NCI-H82 treated with DMSO at 0.1 percent for 48 hours (cell line): Measurements from ENCODE around the gene RNF17.
"Not testable (repeated sequence)": the region's sequence is repeated elsewhere in the genome, so short reads cannot be mapped to it uniquely, and the experiment has no call there.

ENCODE experiments used
- DNase-seq: peaks from one replicate; lab custom pipeline; 2025; ENCODE audit not compliant: unreplicated experiment; lab: John Stamatoyannopoulos, UW

RNF17 gene

GRCh38 chr13:24744247-24744646, 19.7 kb upstream of the RNF17 start:
- DNase-seq, result no peak

DNA sequence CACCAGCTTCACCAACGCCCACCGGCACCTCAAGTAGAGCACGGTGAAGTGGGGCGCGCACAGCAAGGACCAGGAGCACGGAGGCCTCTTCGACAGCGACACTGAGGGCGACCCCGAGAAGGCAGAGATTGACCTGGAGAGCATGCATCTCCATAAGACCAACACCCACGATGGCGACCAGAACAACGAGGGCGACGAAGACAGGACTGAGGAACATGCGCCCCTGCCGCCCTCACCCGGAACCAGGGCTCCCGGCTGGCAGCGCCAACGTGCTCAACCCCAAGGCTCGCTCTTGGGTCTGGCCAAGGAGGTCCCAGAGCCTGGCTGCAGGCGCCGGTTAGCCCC, 18.5 kb upstream of the RNF17 start:
- no peak for DNase-seq

- DNase-seq, result no peak
Observed at GRCh38 chr13:24745861-24746617, 17.9 kb upstream of the RNF17 start.

- no peak for DNase-seq
Observed at GRCh38 chr13:24746618-24747247, 17.2 kb upstream of the RNF17 start.

DNA sequence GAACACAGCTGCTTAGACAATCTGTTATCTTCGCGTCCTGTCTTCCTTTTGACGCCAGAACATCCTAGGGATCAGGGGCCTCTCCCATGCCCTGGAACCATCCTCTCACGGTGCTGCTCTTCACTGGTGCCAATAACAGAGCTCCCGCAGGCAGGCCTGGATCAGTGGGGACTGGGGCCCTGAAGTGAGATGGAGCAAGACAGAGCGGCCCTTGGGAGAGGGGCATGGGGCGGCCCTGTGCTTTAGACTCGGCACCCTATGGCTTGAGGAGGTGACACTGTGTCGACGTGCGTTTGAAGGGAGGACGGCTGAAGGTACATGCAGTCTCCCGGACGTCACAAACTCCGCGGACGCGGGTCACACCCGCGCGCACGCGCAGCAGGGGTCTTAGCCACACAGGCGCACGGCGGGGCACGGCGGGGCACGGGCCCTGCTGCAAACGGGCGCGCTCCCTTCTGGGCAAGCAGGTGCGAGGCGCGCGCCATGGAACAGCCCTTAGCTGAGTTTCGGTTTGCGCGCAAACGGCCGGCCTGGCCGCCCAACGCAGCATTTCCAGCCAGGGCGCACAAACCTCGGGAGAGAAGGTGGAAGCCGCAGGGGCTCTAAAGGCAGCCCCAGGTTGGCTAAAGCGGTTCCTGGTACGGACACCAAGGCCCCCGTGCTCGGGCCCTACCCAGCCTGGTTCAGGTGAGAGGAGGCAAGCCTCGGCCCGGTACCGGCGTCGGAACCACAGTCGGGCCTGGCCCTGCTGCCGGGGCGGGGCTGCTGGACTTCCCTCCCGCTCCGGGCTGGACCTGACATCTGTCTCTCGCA, 16.5 kb upstream of the RNF17 start:
- no peak for DNase-seq

DNA sequence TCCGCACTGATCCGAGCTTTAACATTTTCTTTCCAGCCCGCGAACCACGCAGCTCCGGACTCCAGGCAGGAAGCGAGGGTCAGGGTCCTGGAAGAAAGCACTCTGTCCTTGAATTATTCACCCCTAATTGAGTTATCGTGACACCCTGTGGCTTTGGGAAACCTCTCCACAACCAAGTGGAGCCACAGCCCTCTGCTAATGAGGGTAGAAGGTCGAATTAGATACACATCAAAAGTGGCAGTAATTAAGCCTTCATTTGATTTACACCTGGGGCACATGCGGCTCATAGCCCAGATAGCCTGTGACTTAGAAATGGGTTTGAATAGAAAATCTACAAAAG, 15.9 kb upstream of the RNF17 start:
- no peak for DNase-seq

DNA sequence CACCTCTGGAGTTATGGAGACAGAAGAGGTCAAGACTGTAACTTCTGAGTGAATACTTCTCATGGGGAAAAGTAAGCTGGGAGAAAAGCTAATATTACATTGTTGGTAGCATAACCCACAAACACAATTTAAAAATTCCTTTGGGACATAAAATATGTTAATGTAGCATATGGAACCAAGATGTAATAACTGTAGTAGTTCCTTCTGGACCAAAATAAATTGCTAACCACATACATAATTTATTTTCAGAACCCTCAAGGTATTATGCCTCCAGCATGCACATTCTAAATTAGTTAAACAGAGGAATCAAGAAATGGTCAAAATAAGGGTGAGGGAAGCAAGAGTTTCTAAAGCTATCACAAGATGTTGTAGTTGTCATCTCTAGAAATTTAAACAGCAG, 4.8 kb upstream of the RNF17 start:
- no peak for DNase-seq

DNA sequence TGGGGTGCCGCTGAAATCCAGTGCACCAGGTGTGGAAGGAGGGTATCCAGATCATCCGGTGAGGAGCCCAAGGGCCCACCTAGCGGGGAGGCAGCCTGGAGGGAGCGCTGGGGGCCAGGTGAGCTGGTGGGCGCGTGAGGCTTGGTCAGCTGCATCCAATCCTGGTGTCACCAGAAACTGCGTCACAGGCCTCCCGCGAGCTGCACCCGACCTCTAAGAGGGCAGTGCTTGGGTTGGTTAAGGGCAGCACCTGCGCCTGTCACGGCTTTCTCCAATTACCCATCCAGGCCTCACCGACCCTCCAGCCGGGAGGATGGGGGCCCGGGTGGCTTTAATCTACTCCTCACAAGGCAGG, 284 bp downstream of the RNF17 start:
- DNase-seq, result no peak

DNA sequence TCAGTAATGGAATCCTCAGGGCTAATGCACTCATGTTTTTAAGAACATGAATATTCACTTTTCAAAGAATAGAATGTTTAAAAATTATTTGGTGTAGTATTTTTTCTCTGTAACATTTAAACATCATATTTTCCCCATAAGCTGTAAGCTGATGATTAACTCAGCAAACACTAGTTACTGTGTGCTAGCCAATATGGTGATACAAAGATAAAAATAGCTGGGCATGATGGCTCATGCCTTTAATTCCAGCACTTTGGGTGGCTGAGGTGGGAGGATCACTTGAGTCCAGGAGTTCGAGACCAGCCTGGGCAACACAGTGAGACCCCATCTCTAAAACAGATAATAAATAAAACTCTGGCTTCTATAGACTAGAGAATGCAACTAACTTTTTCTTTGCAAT, 13.2 kb downstream of the RNF17 start:
- DNase-seq, result no peak

DNA sequence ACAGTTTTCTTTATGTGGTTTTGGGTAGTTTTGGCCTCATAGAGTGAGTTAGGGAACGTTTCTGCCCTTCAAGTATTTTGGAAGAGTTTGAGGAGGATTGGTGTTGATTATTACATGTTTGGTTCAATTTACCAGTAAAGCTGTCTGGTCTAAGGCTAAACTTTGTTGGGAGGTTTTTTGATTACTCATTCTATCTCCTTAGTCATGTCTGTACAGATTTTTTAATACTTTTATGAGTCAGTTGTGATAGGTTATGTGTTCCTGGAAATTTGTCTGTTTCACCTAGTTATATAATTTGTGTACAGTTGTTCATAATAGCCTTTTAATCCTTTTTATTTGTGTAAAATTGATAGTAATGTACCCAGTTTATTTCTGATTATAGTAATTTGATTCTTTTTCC, 20.4 kb downstream of the RNF17 start:
- no peak for DNase-seq

GRCh38 chr13:24788538-24788937, 24.6 kb downstream of the RNF17 start:
- no peak for DNase-seq

- no peak for DNase-seq
Observed at GRCh38 chr13:24802074-24802473, 38.1 kb downstream of the RNF17 start.

DNA sequence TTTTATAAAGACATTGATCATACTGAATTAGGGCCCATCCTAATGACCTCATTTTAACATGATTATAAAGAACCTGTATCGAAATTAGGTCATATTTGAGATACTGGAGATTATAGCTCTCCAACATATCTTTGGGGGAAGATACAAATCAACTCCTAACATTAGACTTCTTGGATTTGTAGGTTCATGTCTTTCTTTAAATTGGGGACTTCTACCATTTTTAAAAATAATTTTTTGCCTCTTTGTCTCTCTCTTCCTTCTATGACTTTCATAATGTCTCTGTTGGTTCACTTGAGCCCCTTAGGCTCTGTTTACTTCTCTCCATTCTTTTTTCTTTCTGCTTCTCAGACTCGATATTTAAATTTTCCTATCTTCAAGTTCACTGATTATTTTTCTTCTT, 57.2 kb downstream of the RNF17 start:
- DNase-seq, result no peak

- no peak for DNase-seq
Observed at GRCh38 chr13:24822640-24823039, 58.7 kb downstream of the RNF17 start.

DNA sequence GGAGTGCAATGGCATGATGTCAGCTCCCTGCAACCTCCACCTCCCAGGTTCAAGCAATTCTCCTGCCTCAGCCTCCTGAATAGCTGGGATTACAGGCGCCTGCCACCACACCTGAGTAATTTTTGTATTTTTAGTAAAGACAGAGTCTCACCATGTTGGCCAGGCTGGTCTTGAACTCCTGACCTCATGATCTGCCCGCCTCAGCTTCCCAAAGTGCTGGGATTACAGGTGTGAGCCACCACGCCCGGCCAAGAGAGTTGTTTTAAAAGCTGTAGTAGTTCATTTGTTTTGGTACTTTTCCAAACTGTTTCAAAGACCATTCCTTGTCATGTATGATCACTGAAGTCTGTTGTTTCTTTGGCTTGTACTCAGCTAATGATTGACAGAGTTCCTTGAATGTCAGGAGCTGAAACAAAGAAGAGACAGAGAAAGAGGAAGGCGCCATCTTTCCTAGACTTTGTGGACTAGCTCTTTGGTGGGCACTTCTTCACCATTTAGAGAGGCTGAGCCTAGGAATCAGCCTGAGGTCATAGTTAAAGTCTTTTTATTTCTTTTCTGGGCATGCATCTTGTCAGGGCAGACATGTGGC, 59.2 kb downstream of the RNF17 start:
- not testable (repeated sequence) for DNase-seq

GRCh38 chr13:24827799-24828198, 63.8 kb downstream of the RNF17 start:
- no peak for DNase-seq

DNA sequence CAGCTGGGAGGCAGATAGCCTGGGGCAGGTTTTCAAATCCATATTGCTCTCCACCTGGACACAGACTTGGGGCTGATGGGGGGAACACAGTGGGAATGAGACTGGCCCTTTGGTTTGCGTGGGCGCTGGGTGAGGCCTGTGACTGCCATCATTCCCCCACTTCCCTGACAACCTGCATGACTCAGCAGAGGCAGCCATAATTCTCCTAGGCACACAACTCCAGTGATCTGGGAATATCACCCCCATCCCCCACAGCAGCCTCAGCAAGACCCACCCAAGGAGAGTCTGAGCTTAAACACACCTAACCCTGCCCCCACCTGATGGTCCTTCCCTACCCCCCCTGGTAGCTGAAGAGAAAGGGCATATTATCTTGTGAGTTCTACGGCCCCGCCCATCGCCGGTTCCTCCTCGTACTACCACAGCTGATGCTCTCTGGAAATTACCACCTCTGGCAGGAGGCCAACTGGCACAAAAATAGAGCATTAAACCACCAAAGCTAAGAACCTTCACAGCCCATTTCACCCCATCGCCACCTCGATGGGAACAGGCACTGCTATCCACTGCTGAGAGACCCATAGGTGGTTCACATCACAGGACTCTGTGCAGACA, 71.0 kb downstream of the RNF17 start:
- no peak for DNase-seq

- not testable (repeated sequence) for DNase-seq
Observed at GRCh38 chr13:24837528-24837927, 73.6 kb downstream of the RNF17 start.

DNA sequence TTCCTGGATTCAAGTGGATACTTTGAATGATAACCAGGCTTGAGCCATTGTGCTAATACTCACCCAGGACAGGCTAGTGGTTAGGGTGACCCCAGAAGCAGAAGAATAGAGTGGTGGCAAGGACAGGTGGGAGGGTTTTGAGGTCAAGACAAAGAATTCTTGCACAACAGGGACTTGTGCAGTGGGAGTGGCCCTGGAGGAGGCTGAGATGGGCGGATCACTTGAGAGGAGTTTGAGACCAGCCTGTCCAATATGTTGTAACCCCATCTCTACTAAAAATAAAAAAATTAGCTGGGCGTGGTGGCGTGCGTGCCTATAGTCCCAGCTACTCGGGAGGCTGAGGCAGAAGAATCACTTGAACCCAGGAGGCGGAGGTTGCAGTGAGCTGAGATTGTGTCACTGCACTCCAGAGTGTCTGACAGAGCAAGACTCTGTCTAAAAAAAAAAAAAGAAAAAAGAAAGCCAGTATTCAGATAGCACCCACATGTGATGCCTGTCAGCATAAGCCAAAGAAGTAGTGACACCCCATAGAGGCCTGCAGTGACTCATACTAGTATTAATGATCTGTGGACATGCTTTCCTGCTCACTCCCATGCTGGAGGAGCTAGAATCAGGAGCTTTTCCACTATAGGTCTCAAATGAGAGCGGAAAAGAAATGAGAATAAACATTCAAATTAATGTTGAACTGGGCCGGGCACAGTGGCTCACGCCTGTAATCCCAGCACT, 78.7 kb downstream of the RNF17 start:
- no peak for DNase-seq

DNA sequence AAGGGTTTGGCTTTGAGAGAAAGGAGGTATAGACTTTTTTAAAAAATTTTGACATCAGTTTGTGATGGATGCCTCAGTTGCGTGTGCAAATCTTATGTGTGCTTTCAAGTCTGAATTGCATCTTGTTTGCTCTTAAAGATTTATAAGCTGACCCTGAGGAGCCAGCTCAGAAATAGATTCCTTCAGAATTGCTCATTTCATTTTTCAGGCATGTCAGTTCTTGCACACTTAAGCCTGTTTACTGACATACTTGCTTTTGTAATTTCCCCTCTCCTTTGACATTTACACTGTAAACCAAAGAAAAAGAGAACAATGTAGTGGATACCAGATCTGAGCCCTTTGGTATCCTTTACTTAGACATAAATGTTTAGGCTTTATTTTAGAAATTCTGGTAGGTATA, 87.6 kb downstream of the RNF17 start:
- no peak for DNase-seq

- no peak for DNase-seq
Observed at GRCh38 chr13:24854311-24854710, 90.3 kb downstream of the RNF17 start.
